Upper lobe of right lung (tissue), 1 donor: ENCODE measurements around the gene INPP4A. TPM values are rescaled to one million over a fixed set of nuclear protein-coding genes. Genes with fewer than 3 reads are reported as not detected.

Experiments used
- ATAC-seq: fragments of 200-7000 bp; cut with Tn5 transposase; one replicate; pipeline ENCODE4 v1.9.1; 2020; ENCODE audit warnings: mild to moderate bottlenecking, moderate library complexity
- DNase-seq: peaks from one replicate; pipeline ENCODE4 v3.0.0-alpha.2; 2020
- H3K27ac ChIP-seq: fragments of 200-600 bp; one replicate; pipeline ENCODE4 v1.8.0; 2022
- H3K27me3 ChIP-seq: fragments of 200-600 bp; one replicate; pipeline ENCODE4 v1.8.0; 2022; ENCODE audit warnings: mild to moderate bottlenecking
- H3K36me3 ChIP-seq: fragments of 200-600 bp; one replicate; pipeline ENCODE4 v1.8.0; 2022
- H3K4me1 ChIP-seq: fragments of 200-600 bp; one replicate; pipeline ENCODE4 v1.8.0; 2022
- H3K4me3 ChIP-seq: fragments of 200-600 bp; one replicate; pipeline ENCODE4 v1.8.0; 2022; ENCODE audit warnings: mild to moderate bottlenecking
- H3K9me3 ChIP-seq: fragments of 200-600 bp; one replicate; pipeline ENCODE4 v1.8.0; 2022
- intact Hi-C: fragments of 100-400 bp; cut with DNase I; formaldehyde crosslinking; loops from one replicate; pipeline ENCODE4 v1.11.0; 2022
- total RNA-seq: library from RNA; stranded (reverse); fragmentation: NEBNext Ultra II Directional; extraction: Animal tissue kit (Norgen Biotek cat#: 25700); gene quantifications from one replicate; pipeline ENCODE4 v1.2.1, GENCODE V29; 2021
- TF ChIP-seq, protein P1 (sequence below): fragments of 200-600 bp; IDR thresholded peaks from one replicate; pipeline ENCODE4 v1.8.0; 2022; ENCODE audit warnings: antibody characterized with exemption
- donor health status: DM: no; HTN: yes; CAD: no; lungs with severe emphysema.

Gene INPP4A
- total RNA-seq, 1 donor from 2014 or later = 35.0 TPM

DNA sequence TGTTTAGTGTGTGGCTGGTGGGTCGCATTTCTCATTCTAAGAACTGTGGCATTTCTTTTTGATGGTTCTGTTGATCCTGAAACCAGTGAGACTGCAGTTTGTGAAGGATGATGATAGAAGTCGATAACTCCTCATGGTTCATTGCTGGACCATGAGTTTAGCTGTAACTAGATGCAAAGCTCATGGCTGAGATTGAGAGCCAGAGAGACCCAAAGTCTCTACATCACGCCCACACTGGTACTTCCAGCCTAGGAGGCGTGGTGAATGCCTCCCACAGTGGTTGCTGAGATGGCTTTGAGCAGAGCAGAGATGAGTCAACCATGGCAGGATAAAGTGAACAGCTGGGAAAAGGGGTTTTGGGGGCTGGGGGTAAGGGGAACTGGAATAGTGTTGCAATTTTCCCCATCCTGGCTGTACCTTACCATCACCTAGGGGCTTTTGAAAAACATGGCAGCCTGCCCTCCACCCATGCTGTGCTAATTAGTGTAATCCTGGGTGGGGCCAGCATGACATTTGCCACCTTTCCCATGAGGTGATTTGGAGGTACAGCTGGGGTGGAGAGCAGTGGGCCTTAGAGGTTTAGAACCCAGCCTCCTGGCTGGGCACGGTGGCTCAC lies 24.1 kb downstream of the INPP4A start:
- Histone ChIP-seq H3K27me3 (no peaks in the 10 kb centered on the region), H3K4me3 (no peak overlapping the region), H3K9me3 (no peaks in the 10 kb centered on the region), H3K4me1 (peaks cover 63% of the 10 kb centered on the region), H3K36me3 (no peaks in the 10 kb centered on the region), H3K27ac (no peak overlapping the region)
- intact Hi-C loops = no loop called here
- TF ChIP-seq, protein P1, sequence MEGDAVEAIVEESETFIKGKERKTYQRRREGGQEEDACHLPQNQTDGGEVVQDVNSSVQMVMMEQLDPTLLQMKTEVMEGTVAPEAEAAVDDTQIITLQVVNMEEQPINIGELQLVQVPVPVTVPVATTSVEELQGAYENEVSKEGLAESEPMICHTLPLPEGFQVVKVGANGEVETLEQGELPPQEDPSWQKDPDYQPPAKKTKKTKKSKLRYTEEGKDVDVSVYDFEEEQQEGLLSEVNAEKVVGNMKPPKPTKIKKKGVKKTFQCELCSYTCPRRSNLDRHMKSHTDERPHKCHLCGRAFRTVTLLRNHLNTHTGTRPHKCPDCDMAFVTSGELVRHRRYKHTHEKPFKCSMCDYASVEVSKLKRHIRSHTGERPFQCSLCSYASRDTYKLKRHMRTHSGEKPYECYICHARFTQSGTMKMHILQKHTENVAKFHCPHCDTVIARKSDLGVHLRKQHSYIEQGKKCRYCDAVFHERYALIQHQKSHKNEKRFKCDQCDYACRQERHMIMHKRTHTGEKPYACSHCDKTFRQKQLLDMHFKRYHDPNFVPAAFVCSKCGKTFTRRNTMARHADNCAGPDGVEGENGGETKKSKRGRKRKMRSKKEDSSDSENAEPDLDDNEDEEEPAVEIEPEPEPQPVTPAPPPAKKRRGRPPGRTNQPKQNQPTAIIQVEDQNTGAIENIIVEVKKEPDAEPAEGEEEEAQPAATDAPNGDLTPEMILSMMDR = no peak
- ATAC-seq (no peak), DNase-seq (no peak)

DNA sequence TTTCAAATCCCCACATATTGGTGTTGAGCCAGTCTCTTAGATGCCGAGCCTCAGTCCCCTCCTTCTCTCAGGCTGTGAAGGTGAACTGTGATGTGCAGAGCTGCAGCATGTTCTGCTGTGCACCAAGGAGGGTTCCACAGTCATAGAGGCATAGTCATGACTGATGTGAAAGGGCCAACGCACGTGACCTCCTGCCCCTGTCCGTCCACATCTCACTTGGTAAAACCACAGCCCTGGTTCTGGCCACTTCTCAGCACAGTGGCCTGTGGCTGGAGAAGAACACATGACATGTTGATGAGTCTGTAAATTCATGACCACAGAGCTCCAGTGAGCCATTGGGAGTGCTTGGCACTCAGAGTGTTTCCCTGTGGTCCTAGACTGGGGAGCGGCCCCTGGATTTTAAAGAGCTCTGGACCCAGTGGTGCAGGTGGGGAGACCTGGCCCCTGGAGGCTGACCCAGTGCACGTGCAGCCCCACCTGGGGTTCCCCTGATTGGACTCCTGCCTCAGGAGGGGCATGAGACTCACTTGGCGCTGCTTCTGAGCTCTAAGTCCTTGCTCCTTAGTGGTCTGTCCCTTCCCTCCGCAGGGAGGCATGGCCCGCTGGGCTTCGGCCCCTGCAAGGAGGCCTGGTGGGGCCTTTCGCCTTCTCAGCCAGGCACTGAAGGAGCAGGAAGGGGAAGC lies 25.3 kb downstream of the INPP4A start:
- ATAC-seq (peak; percentile 4), DNase-seq (no peak)
- Histone ChIP-seq H3K4me1 (peaks cover 57% of the 10 kb centered on the region), H3K4me3 (no peak overlapping the region), H3K36me3 (no peaks in the 10 kb centered on the region), H3K27ac (no peak overlapping the region), H3K9me3 (no peaks in the 10 kb centered on the region), H3K27me3 (no peaks in the 10 kb centered on the region)
- intact Hi-C loops = no loop called here
- TF ChIP-seq, protein P1 = no peak

DNA sequence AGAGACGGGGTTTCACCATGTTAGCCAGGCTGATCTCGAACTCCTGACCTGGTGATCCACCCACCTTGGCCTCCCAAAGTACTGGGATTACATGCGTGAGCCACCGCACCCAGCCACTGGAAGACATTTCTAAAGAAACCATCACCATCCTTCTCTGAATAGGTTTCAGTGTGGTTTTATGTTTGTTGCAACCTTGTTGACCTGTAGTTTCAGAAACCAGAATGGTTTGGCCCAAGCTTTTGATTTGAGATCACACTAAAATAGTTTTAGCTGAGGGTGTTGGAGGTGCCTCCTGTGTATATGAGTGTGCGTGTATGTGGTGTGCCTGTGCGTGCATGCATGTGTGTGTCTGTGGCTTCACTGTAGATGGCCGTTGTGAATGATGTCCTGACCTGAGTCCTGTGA lies 26.2 kb downstream of the INPP4A start:
- Histone ChIP-seq H3K27ac (no peak overlapping the region), H3K4me1 (peaks cover 52% of the 10 kb centered on the region), H3K9me3 (no peaks in the 10 kb centered on the region), H3K4me3 (no peak overlapping the region), H3K27me3 (no peaks in the 10 kb centered on the region), H3K36me3 (no peaks in the 10 kb centered on the region)
- no peak for DNase-seq
- ATAC-seq = no peak
- intact Hi-C loops = no loop called here
- TF ChIP-seq, protein P1 = no peak

DNA sequence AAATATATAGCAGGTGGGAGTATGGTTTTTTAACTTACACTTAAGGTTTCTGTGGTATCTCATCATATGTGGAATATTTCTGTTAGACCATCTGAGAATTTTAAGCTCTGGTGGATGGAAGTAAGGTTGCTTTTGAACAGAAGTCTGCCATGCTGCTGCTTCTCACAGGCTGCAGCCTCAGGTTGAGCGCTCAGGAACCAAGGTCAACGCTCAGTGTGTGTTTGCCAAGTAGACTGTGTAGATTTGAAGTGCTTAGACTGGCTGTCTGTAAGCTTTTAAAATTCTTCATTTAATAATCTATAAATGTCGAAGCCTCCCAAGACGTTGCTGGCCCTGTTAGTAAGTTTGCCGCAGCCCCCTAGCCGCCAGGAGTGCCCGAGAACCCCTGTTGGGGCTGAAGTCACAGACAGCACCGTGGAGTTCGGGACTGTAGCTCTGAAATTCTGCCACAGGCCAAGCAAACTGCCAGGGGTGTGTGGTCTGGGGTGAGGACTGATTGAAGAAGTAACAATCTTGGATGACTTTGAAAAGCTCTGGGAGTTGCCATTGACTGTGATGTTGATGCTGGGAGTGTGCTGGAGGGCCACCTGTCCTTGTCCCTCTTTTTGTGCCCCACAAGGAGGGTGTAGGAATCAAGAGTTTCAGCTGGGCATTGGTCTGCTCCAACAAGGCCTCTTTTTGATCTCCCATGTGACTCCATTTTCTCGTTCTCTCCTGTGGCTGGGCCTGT lies 26.9 kb downstream of the INPP4A start:
- H3K4me1 ChIP-seq = peaks cover 44% of the 10 kb centered on the region
- no peak for ATAC-seq
- no peaks in the 10 kb centered on the region for H3K27me3 ChIP-seq
- no peaks in the 10 kb centered on the region for H3K9me3 ChIP-seq
- H3K36me3 ChIP-seq = no peaks in the 10 kb centered on the region
- TF ChIP-seq, protein P1 = no peak
- intact Hi-C loops = no loop called here
- H3K27ac ChIP-seq = no peak overlapping the region
- DNase-seq = no peak
- H3K4me3 ChIP-seq = no peak overlapping the region

DNA sequence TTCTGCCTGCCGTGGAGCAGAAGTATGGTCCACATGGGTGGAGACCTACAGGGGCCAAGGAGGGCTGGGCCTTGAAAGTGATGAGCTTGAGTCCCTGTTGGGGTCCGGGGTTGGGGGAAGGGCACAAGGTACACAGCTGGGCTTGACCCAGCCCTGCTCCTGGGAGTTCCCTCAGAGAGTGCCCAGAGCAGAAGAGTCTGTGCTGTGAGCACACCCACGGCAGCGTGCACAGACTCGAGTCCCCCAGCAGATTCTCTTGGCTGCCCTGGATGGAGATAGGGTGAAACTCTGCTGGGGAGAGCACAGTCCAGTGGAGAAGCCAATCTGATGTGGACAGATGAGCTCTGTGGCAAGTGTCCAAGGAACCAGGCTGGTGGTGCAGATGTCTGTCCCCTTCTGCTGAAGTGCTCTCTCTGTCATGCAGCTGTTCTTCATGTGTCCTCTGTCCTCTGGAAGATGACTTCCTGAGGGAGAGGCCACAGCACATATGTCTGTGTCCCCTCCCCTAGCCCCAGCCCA lies 27.5 kb downstream of the INPP4A start:
- H3K4me1 ChIP-seq = peaks cover 42% of the 10 kb centered on the region
- no peak overlapping the region for H3K4me3 ChIP-seq
- H3K27me3 ChIP-seq = no peaks in the 10 kb centered on the region
- TF ChIP-seq, protein P1 = no peak
- H3K27ac ChIP-seq = no peak overlapping the region
- no peaks in the 10 kb centered on the region for H3K9me3 ChIP-seq
- H3K36me3 ChIP-seq = no peaks in the 10 kb centered on the region
- intact Hi-C loops = no loop called here
- ATAC-seq = no peak
- no peak for DNase-seq
